Neural cell (in vitro differentiated cells): ENCODE measurements around the gene SPEM1. TPM values are rescaled to one million over a fixed set of nuclear protein-coding genes. Genes with fewer than 3 reads are reported as not detected.

Source experiments
- H2AFZ ChIP-seq: fragments of 200-600, 300-800 bp; sonication (generic), shearing (Covaris generic); 2 replicates; pipeline ENCODE4 v1.6.0; 2014; ENCODE audit warnings: low read depth, mild to moderate bottlenecking, antibody characterized with exemption, low read length, moderate library complexity
- H3F3A ChIP-seq: fragments of 200-600 bp; shearing (Covaris generic); 2 replicates; pipeline ENCODE4 v1.6.1; 2016; ENCODE audit warnings: mild to moderate bottlenecking, moderate library complexity, mixed read lengths, antibody characterized with exemption, low read length; ENCODE audit not compliant: insufficient read depth, poor library complexity, severe bottlenecking
- H3K27ac ChIP-seq: fragments of 200-600, 300-800 bp; sonication (generic), shearing (Covaris generic); 2 replicates; pipeline ENCODE4 v1.5.1; 2014; ENCODE audit warnings: mild to moderate bottlenecking, low read length, moderate library complexity
- H3K27me3 ChIP-seq: fragments of 300-800, 200-600 bp; sonication (generic), shearing (Covaris generic); 2 replicates; pipeline ENCODE4 v1.6.0; 2014; ENCODE audit warnings: mild to moderate bottlenecking, low read depth, low read length, moderate library complexity; ENCODE audit not compliant: insufficient read depth
- H3K36me3 ChIP-seq: fragments of 300-800, 200-600 bp; sonication (generic), shearing (Covaris generic); 2 replicates; pipeline ENCODE4 v1.5.1; 2014; ENCODE audit warnings: mild to moderate bottlenecking, antibody characterized with exemption, low read length, moderate library complexity; ENCODE audit not compliant: insufficient read depth
- H3K4me2 ChIP-seq: fragments of 300-800, 200-600 bp; sonication (generic), shearing (Covaris generic); 2 replicates; pipeline ENCODE4 v1.6.0; 2014; ENCODE audit warnings: mild to moderate bottlenecking, low read length
- H3K4me3 ChIP-seq: fragments of 300-800, 200-600 bp; sonication (generic), shearing (Covaris generic); 2 replicates; pipeline ENCODE4 v1.5.1; 2014; ENCODE audit warnings: mild to moderate bottlenecking, low read length, moderate library complexity
- H3K79me2 ChIP-seq: fragments of 200-600 bp; shearing (Covaris generic); replicated peaks from 2 replicates; pipeline ENCODE4 v1.6.0; 2014; ENCODE audit warnings: mild to moderate bottlenecking, low read length, moderate library complexity; ENCODE audit not compliant: insufficient read depth
- H3K9ac ChIP-seq: fragments of 300-800, 200-600 bp; sonication (generic), shearing (Covaris generic); 2 replicates; pipeline ENCODE4 v1.6.1; 2016; ENCODE audit warnings: mild to moderate bottlenecking, low read length, mixed read lengths
- H3K9me2 ChIP-seq: fragments of 200-600 bp; shearing (Covaris generic); 2 replicates; pipeline ENCODE4 v1.6.1; 2016; ENCODE audit warnings: mild to moderate bottlenecking, low read length, mixed read lengths; ENCODE audit not compliant: insufficient read depth
- H3K9me3 ChIP-seq: fragments of 200-600, 300-800 bp; sonication (generic), shearing (Covaris generic); 2 replicates; pipeline ENCODE4 v1.6.1; 2016; ENCODE audit warnings: mild to moderate bottlenecking, mixed run types, low read length, moderate library complexity, mixed read lengths
- H4K20me1 ChIP-seq: fragments of 200-600 bp; shearing (Covaris generic); 2 replicates; pipeline ENCODE4 v1.6.1; 2016; ENCODE audit warnings: mild to moderate bottlenecking, mixed run types; ENCODE audit not compliant: insufficient read depth
- EP300 ChIP-seq: fragments of 450-650 bp; conservative IDR thresholded peaks from 2 replicates; pipeline ENCODE4 v1.6.1; 2014; ENCODE audit warnings: antibody characterized with exemption, mild to moderate bottlenecking, moderate library complexity; ENCODE audit not compliant: poor library complexity, severe bottlenecking
- EZH2 ChIP-seq: fragments of 200-600, 300-800 bp; shearing (Covaris generic), sonication (generic); IDR thresholded peaks from 2 replicates; pipeline ENCODE4 v1.6.1; 2014; ENCODE audit warnings: antibody characterized with exemption, low read length, borderline replicate concordance, mild to moderate bottlenecking; ENCODE audit not compliant: insufficient read depth, poor library complexity, severe bottlenecking
- MXI1 ChIP-seq: fragments of 450-650 bp; conservative IDR thresholded peaks from 2 replicates; pipeline ENCODE4 v1.6.1; 2014; ENCODE audit warnings: antibody characterized with exemption, mild to moderate bottlenecking; ENCODE audit not compliant: poor library complexity, severe bottlenecking
- POLR2AphosphoS5 ChIP-seq: IDR thresholded peaks from 2 replicates; pipeline ENCODE4 v1.6.1; 2012
- RAD21 ChIP-seq: fragments of 450-650 bp; conservative IDR thresholded peaks from 2 replicates; pipeline ENCODE4 v1.6.1; 2014; ENCODE audit warnings: antibody characterized with exemption, mild to moderate bottlenecking, moderate library complexity
- SMC3 ChIP-seq: fragments of 450-650 bp; conservative IDR thresholded peaks from 2 replicates; pipeline ENCODE4 v1.6.1; 2014; ENCODE audit warnings: antibody characterized with exemption, mild to moderate bottlenecking, moderate library complexity; ENCODE audit not compliant: poor library complexity
- TAF1 ChIP-seq: IDR thresholded peaks from 2 replicates; pipeline ENCODE4 v1.6.1; 2012; ENCODE audit warnings: low read depth
- polyA plus RNA-seq: library from polyadenylated mRNA; depleted of rRNA; stranded (reverse); fragments of >200 nt; gene quantifications from 2 replicates; pipeline ENCODE4 v1.2.3, GENCODE V29; 2014
- TF ChIP-seq, protein P1 (sequence below): fragments of 450-650 bp; IDR thresholded peaks from 2 replicates; pipeline ENCODE4 v1.5.1; 2014; ENCODE audit warnings: antibody characterized with exemption, mild to moderate bottlenecking, moderate library complexity; ENCODE audit not compliant: poor library complexity, severe bottlenecking
- TF ChIP-seq, protein P2 (sequence below): IDR thresholded peaks from 2 replicates; pipeline ENCODE4 v1.6.1; 2012; ENCODE audit warnings: borderline replicate concordance

The SPEM1 gene
- polyA plus RNA-seq, 1 donor from 2014 or later = not detected

DNA sequence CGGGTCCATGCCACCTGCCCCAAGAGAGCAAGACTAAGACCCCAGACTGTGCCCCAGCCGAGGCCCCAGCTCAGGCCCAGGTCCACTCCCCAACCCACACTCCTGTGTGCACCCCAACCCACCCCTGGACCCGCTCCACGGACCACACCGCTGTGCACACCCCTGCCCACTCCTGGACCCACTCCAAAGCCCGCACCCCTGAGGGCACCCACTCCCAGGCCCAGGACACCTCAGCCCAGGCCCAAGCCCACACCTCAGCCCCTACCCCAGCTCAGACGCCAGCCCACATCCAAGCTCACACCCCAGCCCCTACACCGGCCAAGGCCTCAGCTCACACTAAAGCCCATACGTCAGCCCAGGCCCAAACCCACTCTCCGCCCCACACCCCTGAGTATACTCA lies 9.6 kb downstream of the SPEM1 start:
- Histone ChIP-seq H3K27ac (no peak overlapping the region), H3K79me2 (no peaks in the 10 kb centered on the region), H3K9me2 (no peaks in the 10 kb centered on the region), H3K36me3 (no peaks in the 10 kb centered on the region), H3K4me2 (no peak overlapping the region), H3F3A (no peaks in the 10 kb centered on the region), H3K9ac (no peak overlapping the region), H3K27me3 (no peaks in the 10 kb centered on the region), H4K20me1 (no peaks in the 10 kb centered on the region), H3K9me3 (no peaks in the 10 kb centered on the region), H2AFZ (no peak overlapping the region), H3K4me3 (no peak overlapping the region)
- TF ChIP-seq EZH2 (no peak), EP300 (no peak), POLR2AphosphoS5 (no peak), RAD21 (no peak), MXI1 (no peak), TAF1 (no peak), SMC3 (no peak)
- TF ChIP-seq, protein P1, sequence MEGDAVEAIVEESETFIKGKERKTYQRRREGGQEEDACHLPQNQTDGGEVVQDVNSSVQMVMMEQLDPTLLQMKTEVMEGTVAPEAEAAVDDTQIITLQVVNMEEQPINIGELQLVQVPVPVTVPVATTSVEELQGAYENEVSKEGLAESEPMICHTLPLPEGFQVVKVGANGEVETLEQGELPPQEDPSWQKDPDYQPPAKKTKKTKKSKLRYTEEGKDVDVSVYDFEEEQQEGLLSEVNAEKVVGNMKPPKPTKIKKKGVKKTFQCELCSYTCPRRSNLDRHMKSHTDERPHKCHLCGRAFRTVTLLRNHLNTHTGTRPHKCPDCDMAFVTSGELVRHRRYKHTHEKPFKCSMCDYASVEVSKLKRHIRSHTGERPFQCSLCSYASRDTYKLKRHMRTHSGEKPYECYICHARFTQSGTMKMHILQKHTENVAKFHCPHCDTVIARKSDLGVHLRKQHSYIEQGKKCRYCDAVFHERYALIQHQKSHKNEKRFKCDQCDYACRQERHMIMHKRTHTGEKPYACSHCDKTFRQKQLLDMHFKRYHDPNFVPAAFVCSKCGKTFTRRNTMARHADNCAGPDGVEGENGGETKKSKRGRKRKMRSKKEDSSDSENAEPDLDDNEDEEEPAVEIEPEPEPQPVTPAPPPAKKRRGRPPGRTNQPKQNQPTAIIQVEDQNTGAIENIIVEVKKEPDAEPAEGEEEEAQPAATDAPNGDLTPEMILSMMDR = no peak
- TF ChIP-seq, protein P2, sequence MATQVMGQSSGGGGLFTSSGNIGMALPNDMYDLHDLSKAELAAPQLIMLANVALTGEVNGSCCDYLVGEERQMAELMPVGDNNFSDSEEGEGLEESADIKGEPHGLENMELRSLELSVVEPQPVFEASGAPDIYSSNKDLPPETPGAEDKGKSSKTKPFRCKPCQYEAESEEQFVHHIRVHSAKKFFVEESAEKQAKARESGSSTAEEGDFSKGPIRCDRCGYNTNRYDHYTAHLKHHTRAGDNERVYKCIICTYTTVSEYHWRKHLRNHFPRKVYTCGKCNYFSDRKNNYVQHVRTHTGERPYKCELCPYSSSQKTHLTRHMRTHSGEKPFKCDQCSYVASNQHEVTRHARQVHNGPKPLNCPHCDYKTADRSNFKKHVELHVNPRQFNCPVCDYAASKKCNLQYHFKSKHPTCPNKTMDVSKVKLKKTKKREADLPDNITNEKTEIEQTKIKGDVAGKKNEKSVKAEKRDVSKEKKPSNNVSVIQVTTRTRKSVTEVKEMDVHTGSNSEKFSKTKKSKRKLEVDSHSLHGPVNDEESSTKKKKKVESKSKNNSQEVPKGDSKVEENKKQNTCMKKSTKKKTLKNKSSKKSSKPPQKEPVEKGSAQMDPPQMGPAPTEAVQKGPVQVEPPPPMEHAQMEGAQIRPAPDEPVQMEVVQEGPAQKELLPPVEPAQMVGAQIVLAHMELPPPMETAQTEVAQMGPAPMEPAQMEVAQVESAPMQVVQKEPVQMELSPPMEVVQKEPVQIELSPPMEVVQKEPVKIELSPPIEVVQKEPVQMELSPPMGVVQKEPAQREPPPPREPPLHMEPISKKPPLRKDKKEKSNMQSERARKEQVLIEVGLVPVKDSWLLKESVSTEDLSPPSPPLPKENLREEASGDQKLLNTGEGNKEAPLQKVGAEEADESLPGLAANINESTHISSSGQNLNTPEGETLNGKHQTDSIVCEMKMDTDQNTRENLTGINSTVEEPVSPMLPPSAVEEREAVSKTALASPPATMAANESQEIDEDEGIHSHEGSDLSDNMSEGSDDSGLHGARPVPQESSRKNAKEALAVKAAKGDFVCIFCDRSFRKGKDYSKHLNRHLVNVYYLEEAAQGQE = no peak

DNA sequence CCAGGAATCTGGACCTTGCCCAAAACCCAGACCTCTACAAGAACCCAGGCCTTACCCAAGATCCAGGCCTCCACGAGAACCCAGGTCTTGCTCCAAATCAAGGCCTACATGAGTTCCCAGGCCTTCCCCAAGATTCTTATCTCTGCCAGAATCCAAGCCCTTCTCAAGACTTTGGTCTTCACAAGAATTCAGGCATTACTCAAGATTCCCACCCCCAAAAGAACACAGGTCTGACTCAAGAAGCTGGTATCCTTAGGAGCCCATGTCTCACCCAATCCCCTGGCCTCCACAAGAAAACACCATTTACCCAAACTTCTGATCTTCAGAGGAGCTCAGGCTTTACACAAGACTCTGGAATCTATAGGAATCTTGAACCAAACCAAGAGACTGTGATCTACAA lies 11.1 kb downstream of the SPEM1 start:
- Histone ChIP-seq H3K9me2 (no peaks in the 10 kb centered on the region), H3K79me2 (no peaks in the 10 kb centered on the region), H3K4me2 (no peak overlapping the region), H2AFZ (no peak overlapping the region), H3K27me3 (peaks cover 14% of the 10 kb centered on the region), H3K4me3 (no peak overlapping the region), H3K9ac (no peak overlapping the region), H3F3A (no peaks in the 10 kb centered on the region), H3K9me3 (no peaks in the 10 kb centered on the region), H3K36me3 (no peaks in the 10 kb centered on the region), H3K27ac (no peak overlapping the region), H4K20me1 (no peaks in the 10 kb centered on the region)
- TF ChIP-seq RAD21 (no peak), EP300 (no peak), EZH2 (no peak), TAF1 (no peak), POLR2AphosphoS5 (no peak), SMC3 (no peak)
- TF ChIP-seq, protein P1 = no peak
- TF ChIP-seq, protein P2 = no peak
